NK-92 treated with Interleukin-12 subunit alpha and Interleukin-12 subunit beta, amount 100 ng/mL, for 24 hours (cell line): Measurements from ENCODE around the gene MLLT3.

Source experiments
- DNase-seq: peaks from one replicate; lab custom pipeline; 2025; lab: John Stamatoyannopoulos, UW

Gene MLLT3

GRCh38 chr9:20302197-20302596, 320.1 kb downstream of the MLLT3 start:
- no peak for DNase-seq

GRCh38 chr9:20300430-20301115, 321.7 kb downstream of the MLLT3 start:
- no peak for DNase-seq

GRCh38 chr9:20297646-20298084, 324.6 kb downstream of the MLLT3 start:
- no peak for DNase-seq

- DNase-seq, result no peak
Measured at GRCh38 chr9:20295555-20295954, 326.7 kb downstream of the MLLT3 start.

- DNase-seq, result no peak
Measured at GRCh38 chr9:20294046-20294750, 328.1 kb downstream of the MLLT3 start.

- no peak for DNase-seq
Measured at GRCh38 chr9:20292002-20292401, 330.3 kb downstream of the MLLT3 start.
